ENCODE measurements around the gene CCL17.
A peak's percentile ranks its signal among the peaks of the same experiment; 100 is the strongest.
"Not testable (repeated sequence)": the region's sequence is repeated elsewhere in the genome, so short reads cannot be mapped to it uniquely, and the experiment has no call there.

The CCL17 gene

GRCh38 chr16:57367116-57367752, 37.3 kb upstream of the CCL17 start:
- Histone ChIP-seq H3K4me1 (ENCODE audit: control insufficient read depth in 1 of 2, insufficient read depth in 2 of 2, low read length in 2 of 2) (peaks cover 0 to 4% of the 10 kb centered on the region in 2 donors), H3K9me3 (ENCODE audit: control insufficient read depth in 1 of 2, low read length in 2 of 2) (no peaks in the 10 kb centered on the region), H3K4me3 (ENCODE audit: low read depth in 1 of 2, low read length in 2 of 2) (no peak overlapping the region), H3K27ac (ENCODE audit: low read length) (no peak overlapping the region), H3K27me3 (ENCODE audit: low read depth, low read length) (no peaks in the 10 kb centered on the region), H3K36me3 (ENCODE audit: control insufficient read depth in 1 of 2, insufficient read depth in 2 of 2, low read length in 2 of 2) (no peaks in the 10 kb centered on the region)

- H3K4me3 ChIP-seq (ENCODE audit: low read depth in 1 of 2, low read length in 2 of 2) = peak overlapping the region; percentile 63 to 76
- peaks cover 0 to 11% of the 10 kb centered on the region in 2 donors for H3K4me1 ChIP-seq (ENCODE audit: control insufficient read depth in 1 of 2, insufficient read depth in 2 of 2, low read length in 2 of 2)
- no peak overlapping the region for H3K27ac ChIP-seq (ENCODE audit: low read length)
Observed at GRCh38 chr16:57371494-57372371, 32.8 kb upstream of the CCL17 start.

GRCh38 chr16:57372372-57373116, 32.0 kb upstream of the CCL17 start, which contains the start of gene CX3CL1:
CX3CL1 (plus strand) TSS chr16:57372490; CDS start chr16:57372569, 79 bp downstream.
- Histone ChIP-seq H3K36me3 (ENCODE audit: control insufficient read depth in 1 of 2, insufficient read depth in 2 of 2, low read length in 2 of 2) (no peaks in the 10 kb centered on the region), H3K9me3 (ENCODE audit: control insufficient read depth in 1 of 2, low read length in 2 of 2) (no peaks in the 10 kb centered on the region), H3K4me1 (ENCODE audit: control insufficient read depth in 1 of 2, insufficient read depth in 2 of 2, low read length in 2 of 2) (peaks cover 0 to 19% of the 10 kb centered on the region in 2 donors), H3K27me3 (ENCODE audit: low read depth, low read length) (no peaks in the 10 kb centered on the region), H3K4me3 (ENCODE audit: low read depth in 1 of 2, low read length in 2 of 2) (peak within 1 kb of the TSS; percentile 63 to 76), H3K27ac (ENCODE audit: low read length) (peak within 1 kb of the TSS; percentile 52)

More at GRCh38 chr16:57371494-57372371, 32.8 kb upstream of the CCL17 start:
- no peaks in the 10 kb centered on the region for H3K27me3 ChIP-seq (ENCODE audit: low read depth, low read length)
- H3K36me3 ChIP-seq (ENCODE audit: control insufficient read depth in 1 of 2, insufficient read depth in 2 of 2, low read length in 2 of 2) = no peaks in the 10 kb centered on the region
- no peaks in the 10 kb centered on the region for H3K9me3 ChIP-seq (ENCODE audit: control insufficient read depth in 1 of 2, low read length in 2 of 2)

GRCh38 chr16:57373117-57373947, 31.2 kb upstream of the CCL17 start:
- no peaks in the 10 kb centered on the region for H3K36me3 ChIP-seq (ENCODE audit: control insufficient read depth in 1 of 2, insufficient read depth in 2 of 2, low read length in 2 of 2)
- H3K9me3 ChIP-seq (ENCODE audit: control insufficient read depth in 1 of 2, low read length in 2 of 2) = no peaks in the 10 kb centered on the region
- peak overlapping the region; percentile 52 for H3K27ac ChIP-seq (ENCODE audit: low read length)
- H3K4me1 ChIP-seq (ENCODE audit: control insufficient read depth in 1 of 2, insufficient read depth in 2 of 2, low read length in 2 of 2) = peaks cover 0 to 24% of the 10 kb centered on the region in 2 donors
- H3K27me3 ChIP-seq (ENCODE audit: low read depth, low read length) = no peaks in the 10 kb centered on the region
- H3K4me3 ChIP-seq (ENCODE audit: low read depth in 1 of 2, low read length in 2 of 2) = peak overlapping the region; percentile 63 to 76

- no peaks in the 10 kb centered on the region for H3K27me3 ChIP-seq (ENCODE audit: low read depth, low read length)
- H3K9me3 ChIP-seq (ENCODE audit: control insufficient read depth in 1 of 2, low read length in 2 of 2) = no peaks in the 10 kb centered on the region
- peak overlapping the region; percentile 63 to 76 for H3K4me3 ChIP-seq (ENCODE audit: low read depth in 1 of 2, low read length in 2 of 2)
- no peaks in the 10 kb centered on the region for H3K36me3 ChIP-seq (ENCODE audit: control insufficient read depth in 1 of 2, insufficient read depth in 2 of 2, low read length in 2 of 2)
- peaks cover 0 to 27% of the 10 kb centered on the region in 2 donors for H3K4me1 ChIP-seq (ENCODE audit: control insufficient read depth in 1 of 2, insufficient read depth in 2 of 2, low read length in 2 of 2)
- H3K27ac ChIP-seq (ENCODE audit: low read length) = no peak overlapping the region
Observed at GRCh38 chr16:57374067-57374534, 30.5 kb upstream of the CCL17 start.

GRCh38 chr16:57374925-57375465, 29.6 kb upstream of the CCL17 start:
- H3K4me3 ChIP-seq (ENCODE audit: low read depth in 1 of 2, low read length in 2 of 2); H3K36me3 ChIP-seq (ENCODE audit: control insufficient read depth in 1 of 2, insufficient read depth in 2 of 2, low read length in 2 of 2); H3K27ac ChIP-seq (ENCODE audit: low read length); H3K9me3 ChIP-seq (ENCODE audit: control insufficient read depth in 1 of 2, low read length in 2 of 2); H3K27me3 ChIP-seq (ENCODE audit: low read depth, low read length): not testable (repeated sequence)
- H3K4me1 ChIP-seq (ENCODE audit: control insufficient read depth in 1 of 2, insufficient read depth in 2 of 2, low read length in 2 of 2) = peaks cover 0 to 34% of the 10 kb centered on the region in 2 donors

- Histone ChIP-seq H3K36me3 (ENCODE audit: control insufficient read depth in 1 of 2, insufficient read depth in 2 of 2, low read length in 2 of 2) (peaks cover 0 to 3% of the 10 kb centered on the region in 2 donors), H3K4me1 (ENCODE audit: control insufficient read depth in 1 of 2, insufficient read depth in 2 of 2, low read length in 2 of 2) (peaks cover 0 to 34% of the 10 kb centered on the region in 2 donors), H3K27ac (ENCODE audit: low read length) (no peak overlapping the region), H3K9me3 (ENCODE audit: control insufficient read depth in 1 of 2, low read length in 2 of 2) (no peaks in the 10 kb centered on the region), H3K4me3 (ENCODE audit: low read depth in 1 of 2, low read length in 2 of 2) (no peak overlapping the region), H3K27me3 (ENCODE audit: low read depth, low read length) (no peaks in the 10 kb centered on the region)
Observed at GRCh38 chr16:57376313-57376818, 28.2 kb upstream of the CCL17 start.

GRCh38 chr16:57377080-57377841, 27.3 kb upstream of the CCL17 start:
- Histone ChIP-seq H3K4me1 (ENCODE audit: control insufficient read depth in 1 of 2, insufficient read depth in 2 of 2, low read length in 2 of 2) (peaks cover 0 to 30% of the 10 kb centered on the region in 2 donors), H3K36me3 (ENCODE audit: control insufficient read depth in 1 of 2, insufficient read depth in 2 of 2, low read length in 2 of 2) (peaks cover 0 to 3% of the 10 kb centered on the region in 2 donors), H3K27me3 (ENCODE audit: low read depth, low read length) (no peaks in the 10 kb centered on the region), H3K9me3 (ENCODE audit: control insufficient read depth in 1 of 2, low read length in 2 of 2) (no peaks in the 10 kb centered on the region), H3K27ac (ENCODE audit: low read length) (no peak overlapping the region), H3K4me3 (ENCODE audit: low read depth in 1 of 2, low read length in 2 of 2) (no peak overlapping the region)

GRCh38 chr16:57379579-57379978, 25.0 kb upstream of the CCL17 start:
- H3K36me3 ChIP-seq (ENCODE audit: control insufficient read depth in 1 of 2, insufficient read depth in 2 of 2, low read length in 2 of 2) = peaks cover 0 to 3% of the 10 kb centered on the region in 2 donors
- no peaks in the 10 kb centered on the region for H3K9me3 ChIP-seq (ENCODE audit: control insufficient read depth in 1 of 2, low read length in 2 of 2)
- peaks cover 7 to 37% of the 10 kb centered on the region in 2 donors for H3K4me1 ChIP-seq (ENCODE audit: control insufficient read depth in 1 of 2, insufficient read depth in 2 of 2, low read length in 2 of 2)
- no peak overlapping the region for H3K4me3 ChIP-seq (ENCODE audit: low read depth in 1 of 2, low read length in 2 of 2)
- H3K27me3 ChIP-seq (ENCODE audit: low read depth, low read length) = no peaks in the 10 kb centered on the region
- no peak overlapping the region for H3K27ac ChIP-seq (ENCODE audit: low read length)
